Dermis blood vessel endothelial cell (primary cell): ENCODE measurements around the gene BAG5. TPM values are rescaled to one million over a fixed set of nuclear protein-coding genes. Genes with fewer than 3 reads are reported as not detected.
"Not testable (repeated sequence)": the region's sequence is repeated elsewhere in the genome, so short reads cannot be mapped to it uniquely, and the experiment has no call there.

Experiments
- DNase-seq: peaks from one replicate; pipeline ENCODE4 v3.0.0; 2010
- total RNA-seq: library from RNA; depleted of rRNA; stranded (reverse); fragments of >200 nt; gene quantifications from 2 replicates; pipeline ENCODE4 v1.2.3, GENCODE V29; 2014

The BAG5 gene
- total RNA-seq, 1 donor from 2014 or later: 35.4 TPM

GRCh38 chr14:103521951-103522563 is 40.4 kb downstream of the BAG5 start:
- DNase-seq: no peak

- DNase-seq: no peak
Measured at GRCh38 chr14:103521438-103521950, 41.0 kb downstream of the BAG5 start.

GRCh38 chr14:103520657-103521437 is 41.6 kb downstream of the BAG5 start:
- DNase-seq: peak; percentile 57

GRCh38 chr14:103520269-103520656 is 42.2 kb downstream of the BAG5 start:
- no peak for DNase-seq

GRCh38 chr14:103519837-103520212 is 42.6 kb downstream of the BAG5 start:
- DNase-seq: no peak

- no peak for DNase-seq
Measured at GRCh38 chr14:103519043-103519836, 43.2 kb downstream of the BAG5 start.

- peak; percentile 69 for DNase-seq
Measured at GRCh38 chr14:103518422-103519042, 43.9 kb downstream of the BAG5 start.

GRCh38 chr14:103517721-103518421 is 44.6 kb downstream of the BAG5 start:
- no peak for DNase-seq

GRCh38 chr14:103517174-103517566 is 45.3 kb downstream of the BAG5 start:
- DNase-seq: no peak

GRCh38 chr14:103516426-103517173 is 45.9 kb downstream of the BAG5 start:
- DNase-seq: no peak

GRCh38 chr14:103514596-103515421 is 47.6 kb downstream of the BAG5 start:
- DNase-seq: no peak

- no peak for DNase-seq
Measured at GRCh38 chr14:103512701-103513611, 49.5 kb downstream of the BAG5 start.

- not testable (repeated sequence) for DNase-seq
Measured at GRCh38 chr14:103512180-103512579, 50.3 kb downstream of the BAG5 start.

- no peak for DNase-seq
Measured at GRCh38 chr14:103510724-103511693, 51.4 kb downstream of the BAG5 start.

- DNase-seq: no peak
Measured at GRCh38 chr14:103509864-103510723, 52.4 kb downstream of the BAG5 start.

GRCh38 chr14:103508521-103509329 is 53.7 kb downstream of the BAG5 start:
- no peak for DNase-seq
